GM21576 (cell line): ENCODE results near the gene MAPK10.
"Not testable (repeated sequence)": the region's sequence is repeated elsewhere in the genome, so short reads cannot be mapped to it uniquely, and the experiment has no call there.

Experiments
- ATAC-seq: cut with Tn5 transposase; IDR thresholded peaks from one replicate; pipeline ENCODE4 v1.9.1; 2021; ENCODE audit warnings: mild to moderate bottlenecking, moderate library complexity; ENCODE audit not compliant: unreplicated experiment

Gene MAPK10

DNA sequence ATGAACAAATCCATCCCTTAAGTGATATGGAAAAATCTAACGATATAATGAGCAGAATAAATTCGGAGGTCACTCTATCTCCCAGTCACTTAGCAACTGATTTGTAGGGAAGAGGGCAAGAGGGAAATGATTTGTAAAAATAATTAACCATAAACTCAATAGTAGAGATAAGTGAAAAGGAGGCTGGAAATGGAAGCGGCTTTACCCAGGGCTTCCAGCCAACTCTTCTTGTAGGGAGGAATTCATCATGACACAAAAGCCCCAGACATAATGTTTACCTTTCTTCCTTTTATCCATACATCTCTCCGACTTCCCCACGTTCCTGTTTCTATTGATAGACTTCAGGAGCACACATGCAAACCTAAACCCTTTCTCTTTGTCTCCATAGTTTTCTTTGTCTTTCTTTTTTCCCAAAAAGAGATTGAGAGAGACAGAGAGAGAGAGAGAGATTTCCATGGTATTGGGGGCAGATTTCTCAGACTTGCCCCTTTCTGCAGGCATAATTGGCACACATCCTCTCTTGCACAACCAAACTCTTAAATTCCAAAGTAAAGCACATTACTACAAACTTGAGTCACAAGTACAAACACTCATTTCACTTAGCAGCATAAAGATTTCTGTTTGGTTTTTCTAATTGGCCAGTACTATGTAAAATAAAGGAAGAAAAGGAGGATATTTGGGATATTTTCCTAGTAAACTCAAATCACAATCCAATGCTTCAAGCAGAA lies 140.9 kb downstream of the MAPK10 start:
- ATAC-seq, result no peak

DNA sequence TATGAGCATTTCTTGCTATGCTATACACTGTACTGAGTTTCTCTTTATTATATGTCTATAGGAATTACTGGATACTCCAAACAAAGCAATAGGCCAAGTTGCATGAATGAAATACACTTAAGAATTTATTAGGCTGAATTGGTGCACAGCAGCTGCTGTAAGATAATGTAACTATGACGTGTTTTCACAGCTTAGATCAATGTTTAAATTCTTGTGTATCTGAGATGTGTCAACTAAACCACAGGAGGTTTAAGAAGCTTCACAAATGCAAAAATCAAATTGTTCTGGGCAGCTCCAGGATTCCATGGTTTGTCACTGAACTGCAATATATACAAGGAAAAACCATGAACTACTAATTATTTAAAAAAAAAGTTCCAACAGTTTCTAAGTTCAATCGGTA lies 156.7 kb downstream of the MAPK10 start:
- ATAC-seq, result no peak

DNA sequence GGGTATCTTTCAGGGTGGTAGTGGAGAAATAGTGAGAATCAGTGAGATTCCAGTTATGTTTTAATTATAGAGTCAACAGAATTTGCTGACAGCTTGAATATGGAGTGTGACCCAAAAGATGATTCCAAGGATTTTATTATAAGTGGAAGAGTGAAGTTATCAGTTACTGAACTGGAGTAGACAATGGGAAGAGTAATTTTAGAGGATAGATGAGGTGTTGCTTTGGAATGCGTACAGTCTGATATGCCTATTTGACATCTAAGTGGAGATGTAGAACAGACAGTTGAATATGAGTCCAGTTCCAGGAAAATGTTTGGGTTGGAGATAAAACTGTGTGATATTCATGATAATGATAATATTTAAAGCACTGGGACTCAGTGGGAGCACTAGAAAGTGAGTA lies 174.2 kb downstream of the MAPK10 start:
- no peak for ATAC-seq

DNA sequence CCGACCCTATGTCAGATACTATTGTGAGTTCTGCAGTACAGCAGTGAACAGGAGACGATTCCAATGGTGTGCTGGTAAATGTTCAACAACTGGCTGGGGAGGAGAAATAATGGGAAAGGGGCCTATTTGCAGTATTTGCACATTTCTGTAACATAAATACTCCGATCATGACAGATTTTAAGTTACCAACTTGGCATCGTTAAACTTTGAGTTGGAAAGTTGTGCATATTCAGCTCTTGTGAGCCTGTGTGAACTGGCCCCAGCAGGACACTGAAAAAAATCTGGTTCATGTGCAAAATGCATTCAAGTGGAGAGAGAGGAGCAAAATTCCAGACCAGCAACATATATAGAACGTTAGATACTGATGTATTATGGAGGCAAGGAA lies 175.0 kb downstream of the MAPK10 start:
- no peak for ATAC-seq

DNA sequence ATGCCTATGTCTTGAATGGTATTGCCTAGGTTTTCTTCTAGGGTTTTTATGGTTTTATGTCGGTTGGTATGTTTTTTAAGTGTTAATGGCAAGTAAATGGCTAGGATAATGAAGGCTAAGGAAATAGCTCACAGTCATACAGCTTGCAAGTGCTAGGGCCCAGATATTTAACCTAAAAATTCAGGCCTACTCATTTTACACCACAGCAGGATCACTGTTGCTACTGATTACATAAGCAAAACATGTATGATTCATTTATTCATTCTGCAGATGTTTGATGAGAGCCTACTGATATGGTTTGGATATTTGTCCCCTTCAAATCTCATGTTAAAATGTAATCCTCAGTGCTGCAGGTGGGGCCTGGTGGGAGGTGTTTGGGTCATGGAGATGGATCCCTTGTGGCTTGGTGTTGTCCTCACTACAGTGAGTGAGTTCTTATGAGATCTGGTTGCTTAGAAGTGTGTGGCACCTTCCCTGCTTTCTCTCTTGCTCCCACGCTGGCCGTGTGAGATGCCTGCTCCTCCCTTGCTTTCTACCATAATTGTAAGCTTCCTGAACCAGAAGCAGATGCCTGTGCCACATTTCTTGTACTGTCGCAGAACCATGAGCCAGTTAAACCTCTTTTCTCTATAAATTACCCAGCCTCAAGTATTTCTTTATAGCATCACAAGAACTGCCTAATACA lies 175.5 kb downstream of the MAPK10 start:
- no peak for ATAC-seq

DNA sequence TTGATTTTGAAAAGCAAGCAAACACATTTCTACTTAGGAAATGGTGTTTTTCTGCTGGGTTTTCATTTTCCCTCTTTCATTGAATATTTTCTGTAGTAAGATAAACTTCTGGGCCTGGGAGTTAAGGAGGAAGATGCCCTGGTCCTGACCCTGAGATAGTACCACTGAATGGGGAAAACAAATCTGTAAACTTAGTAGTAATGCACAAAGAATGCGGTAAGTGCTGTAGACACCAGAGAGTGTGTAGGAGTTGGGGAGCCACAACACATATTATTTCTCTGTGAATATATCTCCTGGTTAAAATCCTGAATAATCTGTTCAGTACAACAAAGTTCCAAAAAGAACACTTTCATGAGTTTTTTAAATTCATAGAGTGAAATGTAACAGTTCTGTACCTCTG lies 178.3 kb downstream of the MAPK10 start:
- ATAC-seq, result no peak

DNA sequence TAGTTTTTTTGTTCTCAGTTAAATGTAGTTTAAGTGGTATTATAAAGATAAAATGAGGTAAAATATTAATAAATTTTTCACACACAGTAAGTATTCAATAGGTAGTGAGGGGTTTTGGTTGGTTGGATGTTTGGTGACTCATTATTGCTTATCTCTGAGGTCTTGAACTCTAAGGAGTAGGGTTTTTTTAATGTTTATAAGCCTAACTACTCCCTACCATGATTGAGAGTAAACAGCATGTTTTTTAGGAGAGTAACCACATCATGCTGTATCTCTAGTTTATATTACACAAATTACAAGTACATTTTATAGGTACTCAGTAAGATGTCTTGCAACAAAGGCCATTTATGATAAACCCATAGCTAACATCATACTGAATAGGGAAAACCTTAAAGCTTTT lies 181.6 kb downstream of the MAPK10 start:
- ATAC-seq, result no peak

DNA sequence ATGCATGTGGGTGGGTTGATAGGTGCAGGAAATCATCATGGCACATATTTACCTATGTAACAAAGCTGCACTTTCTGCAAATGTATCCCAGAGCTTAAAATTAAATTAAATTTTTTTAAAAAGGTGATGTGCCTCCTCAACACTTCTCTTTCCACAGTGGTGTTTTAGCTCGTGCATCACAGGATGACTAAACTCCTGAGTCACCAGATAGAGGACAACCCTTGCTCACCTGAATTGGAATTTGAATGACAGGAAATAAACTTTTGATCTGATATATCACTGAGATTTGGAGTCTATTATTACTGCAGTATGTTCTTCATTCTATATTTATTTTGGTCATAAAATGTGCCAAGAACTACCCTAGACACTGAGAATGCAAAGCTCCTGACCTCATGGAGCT lies 185.3 kb downstream of the MAPK10 start:
- no peak for ATAC-seq

DNA sequence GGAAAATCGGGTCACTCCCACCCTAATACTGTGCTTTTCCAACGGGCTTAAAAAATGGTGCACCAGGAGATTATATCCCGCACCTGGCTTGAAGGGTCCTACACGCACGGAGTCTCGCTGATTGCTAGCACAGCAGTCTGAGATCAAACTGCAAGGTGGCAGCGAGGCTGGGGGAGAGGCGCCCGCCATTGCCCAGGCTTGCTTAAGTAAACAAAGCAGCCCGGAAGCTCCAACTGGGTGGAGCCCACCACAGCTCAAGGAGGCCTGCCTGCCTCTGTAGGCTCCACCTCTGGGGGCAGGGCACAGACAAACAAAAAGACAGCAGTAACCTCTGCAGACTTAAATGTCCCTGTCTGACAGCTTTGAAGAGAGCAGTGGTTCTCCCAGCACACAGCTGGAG lies 191.5 kb downstream of the MAPK10 start:
- ATAC-seq, result not testable (repeated sequence)

DNA sequence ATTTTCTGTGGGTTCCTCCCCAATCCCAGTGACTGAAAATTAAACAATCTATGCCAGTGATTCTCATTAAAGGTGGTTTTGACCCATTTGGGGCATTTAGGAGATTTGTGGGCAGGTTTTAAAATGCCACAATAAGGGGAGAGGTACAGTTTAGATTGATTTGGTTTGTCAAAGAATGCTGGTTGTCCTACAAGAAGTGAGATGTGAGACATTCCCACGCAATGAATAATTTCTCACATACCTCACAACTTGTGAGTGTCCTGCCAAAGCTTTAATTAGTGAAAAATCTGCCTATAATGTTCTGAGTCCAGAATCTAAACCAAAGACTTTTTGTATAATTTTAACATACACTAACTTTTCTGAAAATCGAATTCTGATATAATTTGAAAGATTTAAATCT lies 199.4 kb downstream of the MAPK10 start:
- ATAC-seq, result no peak

DNA sequence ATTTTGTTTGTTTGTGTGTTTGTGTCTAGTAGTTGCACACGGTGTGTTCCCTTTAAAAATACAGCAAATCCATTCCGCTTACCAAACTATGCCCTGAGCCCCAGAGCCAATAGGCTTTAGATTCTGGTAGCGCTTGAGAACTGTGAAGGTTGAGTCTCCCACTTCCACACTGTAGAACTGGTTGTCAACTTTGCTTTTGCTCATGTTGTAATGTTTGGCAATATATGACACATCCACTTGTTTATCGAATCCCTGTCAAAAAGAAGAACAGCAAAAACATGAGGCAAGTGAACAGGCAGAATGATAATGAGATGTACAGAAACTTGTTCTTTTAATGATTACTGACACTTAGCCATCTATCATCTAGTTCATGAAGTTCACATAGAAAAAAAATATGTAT lies 200.6 kb downstream of the MAPK10 start:
- ATAC-seq, result no peak

DNA sequence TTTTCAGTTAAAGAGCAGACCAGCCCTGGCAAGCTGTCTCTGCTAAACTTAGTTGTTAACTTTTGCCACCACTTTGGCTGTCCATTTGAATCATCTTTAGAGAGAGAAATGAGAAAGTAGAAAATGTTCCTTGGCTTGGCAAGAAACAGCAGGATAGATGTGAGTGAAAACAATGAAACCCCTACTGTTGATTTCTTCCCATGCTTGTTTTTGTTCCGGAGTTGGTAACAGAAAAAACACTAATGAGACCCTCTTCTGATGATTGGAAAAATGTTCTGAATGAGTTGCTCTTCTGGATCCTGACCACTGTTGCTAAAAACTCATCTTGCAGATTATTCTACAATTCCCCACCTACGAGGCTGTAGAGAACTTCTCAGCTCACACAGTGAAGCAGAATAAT lies 203.3 kb downstream of the MAPK10 start:
- no peak for ATAC-seq

DNA sequence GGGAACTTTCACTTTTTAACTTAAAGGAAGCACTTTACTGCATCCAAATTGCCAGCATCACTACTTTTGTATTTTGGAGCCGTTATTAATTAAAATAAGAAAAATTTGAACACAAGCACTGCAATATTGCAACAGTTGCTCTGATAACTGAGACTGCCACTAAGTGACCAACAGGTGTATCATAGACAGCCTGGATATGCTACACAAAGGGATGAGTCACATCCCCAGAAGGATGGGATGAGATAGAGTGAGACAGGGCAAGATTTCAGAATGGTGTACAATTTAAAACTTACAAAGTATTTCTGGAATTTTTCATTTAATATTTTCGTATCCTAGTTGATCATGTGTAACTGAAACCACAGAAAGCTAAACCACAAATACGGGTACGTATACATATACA lies 204.1 kb downstream of the MAPK10 start:
- ATAC-seq, result no peak

DNA sequence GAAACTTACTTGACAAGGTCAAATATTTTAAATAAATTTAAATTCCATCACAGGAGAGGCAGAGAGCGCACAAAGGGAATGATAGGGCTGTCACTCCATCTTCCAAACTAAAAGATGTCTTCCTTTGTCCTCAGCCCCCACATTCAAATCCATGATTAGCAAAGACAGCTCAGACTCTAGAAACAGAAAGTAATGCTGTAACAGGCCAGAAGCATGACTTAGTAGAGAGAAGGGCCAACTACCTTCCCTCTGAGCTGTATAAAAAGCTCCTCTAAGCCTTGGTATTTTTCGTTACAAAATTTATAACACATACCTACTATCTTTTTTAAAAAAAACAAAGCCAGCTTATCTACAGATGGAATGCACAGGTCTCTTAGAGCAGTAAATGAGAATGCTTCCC lies 207.4 kb downstream of the MAPK10 start:
- no peak for ATAC-seq

DNA sequence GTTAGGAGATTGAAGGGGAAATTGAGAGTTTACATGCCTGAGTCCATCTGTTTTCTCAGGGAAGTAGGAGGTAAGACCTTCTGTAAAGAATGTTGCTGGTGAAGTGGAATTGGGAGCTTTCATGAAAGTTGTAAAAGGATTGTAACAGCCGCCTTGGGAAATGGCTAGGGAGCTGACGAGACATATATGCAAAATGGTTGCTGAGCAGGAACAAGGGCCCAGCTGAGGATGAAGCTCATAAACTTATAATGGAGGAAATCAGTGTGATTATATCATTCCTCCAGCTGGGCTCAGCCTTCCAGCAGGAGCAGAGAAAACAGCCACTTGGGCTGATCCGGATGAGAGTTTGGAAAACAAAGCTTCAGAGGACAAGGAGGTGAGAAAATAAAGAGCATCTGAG lies 208.7 kb downstream of the MAPK10 start:
- ATAC-seq, result no peak

DNA sequence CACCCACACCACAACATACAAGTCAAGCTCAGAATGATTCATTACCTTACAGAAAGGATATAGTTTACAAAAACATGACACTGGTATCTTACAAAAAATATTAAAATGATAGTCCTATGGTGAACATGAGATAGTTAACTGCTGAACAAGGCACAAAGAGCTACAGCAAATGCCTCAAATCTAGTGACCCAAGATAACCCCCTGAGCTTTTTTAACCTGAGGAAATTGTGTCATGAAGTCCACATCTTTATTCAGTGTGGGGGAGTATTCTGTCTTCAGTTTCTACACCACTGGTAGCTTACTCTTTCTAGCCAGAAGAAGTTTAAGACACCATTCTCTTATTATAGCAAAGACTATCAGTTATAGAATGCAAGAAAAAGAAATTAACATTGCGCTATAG lies 218.7 kb downstream of the MAPK10 start:
- ATAC-seq, result no peak

DNA sequence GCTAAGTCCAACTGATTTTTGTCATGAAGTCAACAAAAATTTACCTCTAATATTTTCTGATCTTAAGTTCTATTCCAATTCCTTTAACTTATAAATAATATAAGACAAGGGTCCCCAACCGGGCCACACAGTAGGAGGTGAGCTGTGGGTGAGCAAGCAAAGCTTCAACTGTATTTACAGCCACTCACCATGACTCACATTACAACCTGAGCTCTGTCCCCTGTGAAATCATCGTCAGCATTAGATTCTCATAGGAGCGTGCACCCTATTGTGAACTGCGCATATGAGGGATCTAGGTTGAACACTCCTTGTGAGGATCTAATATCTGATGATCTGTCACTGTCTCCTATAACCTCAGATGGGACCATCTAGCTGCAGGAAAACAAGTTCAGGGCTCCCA lies 227.4 kb downstream of the MAPK10 start:
- ATAC-seq, result no peak

DNA sequence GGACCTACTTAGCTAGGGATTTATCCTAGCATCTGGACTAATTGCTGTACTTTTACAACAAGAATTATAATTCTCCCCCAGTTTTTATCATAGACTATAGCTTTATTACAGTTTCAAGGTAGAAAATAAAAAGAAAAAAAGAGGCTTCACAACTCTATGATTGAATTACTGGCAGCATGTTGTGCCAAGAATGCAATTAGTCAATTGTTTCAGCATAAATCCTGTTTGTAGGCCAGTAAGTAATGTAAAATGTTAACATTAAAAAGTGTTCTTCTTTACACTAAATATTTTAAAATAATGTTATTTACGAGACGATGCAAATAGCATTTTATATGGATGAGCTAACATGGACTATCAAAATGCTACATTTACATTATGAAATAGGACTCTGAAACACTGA lies 228.4 kb downstream of the MAPK10 start:
- ATAC-seq, result no peak

DNA sequence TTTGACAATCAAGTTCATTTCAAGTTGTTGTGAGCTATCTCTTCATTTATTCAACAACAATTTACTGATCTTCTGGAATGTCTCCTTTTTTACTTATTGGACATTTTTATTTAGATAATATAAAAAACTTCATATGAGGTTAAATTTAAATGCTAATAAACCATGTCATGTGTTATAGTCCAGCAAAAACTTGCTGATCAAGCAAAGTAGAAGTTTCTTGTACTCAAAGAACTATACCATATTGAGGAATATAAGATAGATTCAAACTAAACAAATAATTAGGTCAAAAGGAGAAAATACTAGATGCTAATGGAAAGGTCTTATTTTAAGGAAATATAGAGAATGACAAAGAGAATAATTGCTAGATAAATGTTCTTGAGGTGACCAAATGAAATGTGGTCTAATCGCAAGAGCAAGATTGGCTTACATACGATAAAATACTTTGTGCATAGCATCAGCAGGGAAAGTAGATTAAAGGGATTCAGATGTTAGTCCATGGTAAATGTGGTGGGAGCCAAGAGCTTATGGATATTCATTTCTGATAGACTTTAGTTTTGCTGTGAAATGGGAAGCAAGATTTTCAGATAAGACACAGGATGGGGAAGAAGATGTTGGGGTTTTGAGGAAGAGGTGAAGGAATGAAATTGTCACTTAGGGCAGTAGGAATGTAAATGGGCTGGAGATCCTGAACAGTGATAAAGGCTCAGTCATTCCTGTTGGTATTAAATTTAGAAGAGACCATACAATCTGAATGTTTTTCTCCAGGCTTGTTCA lies 229.5 kb downstream of the MAPK10 start:
- no peak for ATAC-seq

DNA sequence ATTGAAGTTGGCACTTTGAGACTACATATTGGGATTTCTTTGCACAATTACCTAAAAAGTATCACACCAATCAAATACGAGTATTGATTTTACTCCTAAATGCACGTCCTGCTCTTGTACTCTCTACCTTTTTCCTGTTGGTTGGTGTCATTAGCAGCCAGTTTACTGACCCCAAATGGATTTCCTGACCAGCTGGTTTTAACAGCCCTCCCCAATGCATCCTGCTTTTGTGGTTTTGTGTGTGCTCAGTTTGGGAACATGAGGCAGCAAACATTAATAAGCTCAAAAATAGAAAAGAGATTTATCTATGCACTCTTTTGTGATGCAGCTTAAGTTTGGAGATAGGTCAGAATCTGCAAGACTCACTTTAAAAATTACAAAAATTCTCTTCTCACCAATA lies 230.3 kb downstream of the MAPK10 start:
- ATAC-seq, result no peak

DNA sequence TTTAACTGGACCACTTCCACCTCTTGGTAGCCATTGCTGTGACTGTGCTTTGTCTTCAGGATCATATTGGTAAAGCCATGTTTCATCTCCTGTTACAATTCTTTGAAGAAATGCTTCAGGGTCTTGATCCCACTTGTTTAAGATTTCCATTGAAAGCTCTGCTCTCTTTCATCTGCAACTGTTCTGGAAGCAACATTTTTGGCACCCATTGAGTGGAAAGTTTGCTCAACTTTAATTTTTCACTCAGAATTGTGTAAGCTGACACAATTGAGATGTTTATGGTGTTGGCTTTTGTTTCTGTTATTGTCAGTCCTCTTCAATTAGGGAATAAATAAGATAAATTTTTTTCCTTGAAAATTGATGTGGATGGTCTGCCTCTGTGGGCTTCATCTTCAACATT lies 237.4 kb downstream of the MAPK10 start:
- no peak for ATAC-seq

DNA sequence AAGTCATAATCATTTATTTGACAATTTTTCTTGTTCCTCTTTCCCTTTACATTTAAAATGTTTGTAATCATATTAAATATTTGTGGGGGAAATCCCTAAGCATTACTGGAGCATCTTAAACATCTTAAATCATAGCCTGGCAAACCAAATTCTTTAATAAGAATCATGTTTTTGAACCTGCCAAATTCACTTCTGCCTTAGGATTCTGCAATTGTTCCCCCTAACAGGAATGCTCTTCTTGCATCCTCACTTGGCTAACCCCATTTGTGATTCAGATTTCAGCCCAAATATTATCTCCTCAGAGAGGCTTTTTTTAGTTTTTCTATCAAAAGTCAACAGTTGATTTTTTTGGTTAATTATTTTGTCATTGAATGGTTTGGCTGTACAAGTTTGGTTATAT lies 241.1 kb downstream of the MAPK10 start:
- no peak for ATAC-seq
